HG03039 (cell line): ENCODE measurements around the gene ABCA7.

Source experiments
- ATAC-seq: cut with Tn5 transposase; IDR thresholded peaks from one replicate; pipeline ENCODE4 v1.9.1; 2021; ENCODE audit warnings: mild to moderate bottlenecking, moderate library complexity; ENCODE audit not compliant: unreplicated experiment

ABCA7 gene

DNA sequence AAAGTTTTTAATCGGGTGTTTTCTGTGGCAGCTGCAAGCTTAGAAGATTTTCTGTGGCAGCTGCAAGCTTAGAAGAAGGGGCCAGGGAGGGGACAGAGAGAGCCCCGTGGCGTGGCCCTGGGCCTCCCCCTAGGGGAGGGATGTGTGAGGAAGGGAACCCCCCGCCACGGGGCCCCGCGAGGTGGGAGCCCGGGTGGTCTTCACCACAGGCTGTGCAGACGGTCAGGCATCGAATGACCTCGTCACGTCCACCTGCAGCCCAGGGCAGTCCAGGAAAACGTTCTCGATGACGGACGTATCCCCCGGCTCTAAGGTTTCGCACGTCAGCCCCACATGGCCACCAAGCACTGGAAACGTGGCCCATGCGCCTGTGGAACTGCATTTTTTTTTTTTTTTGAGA is 46.7 kb downstream of the ABCA7 start:
- no peak for ATAC-seq

- ATAC-seq = no peak
These were observed 48.0 kb downstream of the ABCA7 start for GRCh38 chr19:1087813-1088415.

- ATAC-seq = no peak
These were observed 48.6 kb downstream of the ABCA7 start for GRCh38 chr19:1088416-1089010.

- no peak for ATAC-seq
These were observed 49.3 kb downstream of the ABCA7 start for GRCh38 chr19:1089126-1089771.

GRCh38 chr19:1089891-1090290 is 50.0 kb downstream of the ABCA7 start:
- ATAC-seq = no peak

- no peak for ATAC-seq
These were observed 51.0 kb downstream of the ABCA7 start for GRCh38 chr19:1090731-1091543.

- no peak for ATAC-seq
These were observed 51.8 kb downstream of the ABCA7 start for GRCh38 chr19:1091544-1092175.

DNA sequence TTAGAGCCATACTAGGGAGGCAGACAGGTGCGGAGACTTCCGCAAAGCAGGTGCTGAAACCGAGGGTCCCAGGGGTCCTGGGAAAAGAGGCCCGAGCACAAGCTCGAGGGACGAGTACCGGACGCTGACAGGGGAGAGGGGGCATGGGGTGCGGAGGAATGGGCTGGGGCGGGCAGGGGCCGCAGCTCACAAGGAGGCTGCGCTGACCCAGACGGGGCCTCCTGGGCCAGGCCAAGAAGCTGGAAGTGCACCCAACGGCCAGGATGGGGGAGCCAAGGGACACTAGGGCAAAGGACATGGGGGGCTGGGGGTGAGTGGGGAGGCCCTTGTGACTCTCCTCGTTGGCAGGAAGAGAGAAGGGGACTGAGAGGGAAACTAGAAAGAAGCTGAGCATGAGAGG is 53.4 kb downstream of the ABCA7 start:
- no peak for ATAC-seq

- no peak for ATAC-seq
These were observed 54.1 kb downstream of the ABCA7 start for GRCh38 chr19:1093811-1094553.

DNA sequence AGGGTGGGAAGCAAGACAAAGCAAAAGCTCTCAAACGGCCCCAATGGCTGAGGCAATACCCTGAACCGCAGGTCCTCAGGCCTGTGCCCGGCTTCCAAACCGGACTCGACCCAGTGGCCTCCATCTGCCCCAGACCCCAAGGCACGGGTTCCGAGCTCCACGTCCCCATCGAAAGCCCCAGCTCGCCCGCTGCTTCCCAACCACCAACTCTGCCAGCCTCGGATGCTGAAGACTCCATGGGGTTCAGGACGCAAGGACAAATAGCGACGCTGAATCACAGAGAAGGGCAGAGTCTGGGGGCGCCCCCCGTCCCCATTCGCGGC is 54.7 kb downstream of the ABCA7 start:
- ATAC-seq = no peak

- peak; percentile 63 for ATAC-seq
These were observed 55.2 kb downstream of the ABCA7 start, which contains the start of gene POLR2E for GRCh38 chr19:1094978-1095701. Gene POLR2E (minus strand): TSS chr19:1095375. CDS start chr19:1095315, 60 bp downstream.

DNA sequence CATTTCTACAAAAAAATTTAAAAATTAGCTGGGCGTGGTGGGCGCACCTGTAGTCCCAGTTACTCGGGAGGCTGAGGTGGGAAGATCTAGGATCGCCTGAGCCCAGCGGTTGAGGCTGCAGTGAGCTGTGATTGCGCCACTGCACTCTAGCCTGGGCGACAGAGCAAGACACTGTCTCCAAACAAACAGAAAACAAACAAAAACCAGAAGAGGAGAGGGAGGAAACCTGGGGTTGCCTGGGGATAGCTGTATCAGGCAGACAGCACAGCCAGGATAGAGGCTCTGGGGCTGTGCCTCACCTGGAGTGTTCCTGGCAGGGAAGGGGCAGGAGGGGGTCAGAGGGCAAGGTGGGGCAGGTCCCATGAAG is 57.9 kb downstream of the ABCA7 start:
- ATAC-seq = no peak

DNA sequence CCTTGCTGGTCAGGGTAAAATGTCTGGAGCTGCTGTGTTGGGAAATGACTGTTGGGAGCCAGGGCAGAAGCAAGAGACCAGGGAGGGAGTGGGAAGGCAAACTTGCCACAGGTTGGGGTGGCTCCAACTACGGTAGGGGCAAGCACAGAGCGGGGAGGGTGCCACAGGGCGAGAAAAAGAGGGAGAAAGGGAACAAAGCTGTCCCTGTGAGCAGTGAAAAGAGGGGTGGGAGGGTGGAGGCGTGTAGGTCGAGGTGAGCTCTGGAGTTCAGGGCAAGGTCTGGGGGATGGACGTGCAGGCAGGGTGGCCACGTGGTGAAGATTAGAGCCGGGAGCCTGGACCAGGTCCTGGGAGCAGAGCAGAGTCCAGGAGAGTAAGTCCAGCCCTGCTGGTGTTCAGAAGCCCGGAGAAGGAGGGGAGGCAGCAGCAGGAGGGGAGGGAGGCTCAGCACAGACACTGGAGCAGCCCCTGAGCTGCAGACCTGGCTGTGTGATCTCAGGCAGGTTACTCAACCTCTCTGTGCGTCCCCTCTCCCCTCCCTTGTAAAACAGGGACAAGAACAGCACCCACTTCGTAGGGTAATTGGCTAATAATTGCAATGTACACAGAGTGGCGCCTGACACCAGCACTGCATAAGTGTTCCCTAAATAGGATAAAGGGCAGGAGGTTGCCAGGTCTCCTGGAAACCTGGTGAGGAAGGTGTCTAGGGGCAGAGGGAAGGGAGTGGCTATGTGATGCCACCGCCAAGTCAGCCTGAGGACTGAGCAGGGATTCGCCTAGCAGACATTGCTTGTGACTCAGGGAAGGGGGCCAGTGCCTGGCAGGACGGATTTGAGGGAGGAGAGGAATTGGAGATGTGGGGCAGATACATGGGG is 58.5 kb downstream of the ABCA7 start:
- no peak for ATAC-seq

GRCh38 chr19:1101337-1101698 is 61.4 kb downstream of the ABCA7 start:
- ATAC-seq = no peak

- ATAC-seq = no peak
These were observed 62.7 kb downstream of the ABCA7 start for GRCh38 chr19:1102407-1103131.

GRCh38 chr19:1103132-1103707 is 63.3 kb downstream of the ABCA7 start:
- ATAC-seq = no peak

- peak; percentile 63 for ATAC-seq
These were observed 63.9 kb downstream of the ABCA7 start, which contains the start of gene GPX4 for GRCh38 chr19:1103708-1104310. Gene GPX4 (plus strand): TSS chr19:1103994. CDS start chr19:1104044, 50 bp downstream.
